Measurements from ENCODE around the gene IGSF10.

DNA sequence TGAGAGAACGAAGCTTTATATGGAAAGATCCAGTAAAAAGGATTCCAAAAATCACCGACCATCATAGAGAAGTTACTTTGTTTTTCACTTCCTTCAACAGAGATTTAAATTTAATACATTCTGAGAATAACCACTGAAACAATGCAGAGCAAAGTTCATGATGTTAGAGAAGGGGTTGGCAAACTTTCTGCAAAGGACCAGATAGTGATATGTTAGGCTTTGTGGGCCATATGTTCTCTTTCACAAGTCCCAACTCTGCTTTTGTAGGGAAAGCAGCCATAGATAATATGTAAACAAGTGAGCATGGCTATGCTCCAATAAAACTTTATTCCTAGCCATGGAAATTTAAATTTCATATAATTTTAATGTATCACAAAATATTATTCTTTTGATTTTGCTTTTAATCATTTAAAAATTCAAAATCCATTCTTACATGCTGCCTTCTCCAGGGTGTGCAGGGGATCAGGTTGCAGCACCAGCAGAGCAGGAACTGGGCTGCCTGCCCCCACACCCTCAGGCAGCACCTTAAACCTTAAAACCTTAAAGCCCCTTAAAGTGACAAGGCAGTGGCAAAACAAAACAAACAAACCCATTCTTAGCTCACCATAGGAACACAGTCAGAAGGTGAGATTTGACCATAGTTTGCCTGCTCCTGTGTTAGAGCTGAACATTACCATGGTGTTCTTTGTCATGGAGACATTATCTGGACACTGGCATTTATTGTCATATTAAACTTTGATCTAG lies 16.9 kb upstream of the IGSF10 start:
- TF ChIP-seq POLR2A (IDR thresholded peaks at IDR 0.05) (no peak), CTCF (IDR thresholded peaks at IDR 0.05) (no peak)

All from uterus (tissue), 2 donors.